HL-60/S4 (cell line): ENCODE results near the gene ICE2.
"Not testable (repeated sequence)": the region's sequence is repeated elsewhere in the genome, so short reads cannot be mapped to it uniquely, and the experiment has no call there.

Experiments
- in situ Hi-C: fragments of 300-500 bp; cut with MboI; formaldehyde crosslinking; loops from 2 replicates; pipeline ENCODE4 v1.14.3; 2022; ENCODE audit warnings: low sequenced_read_pairs

Gene ICE2

DNA sequence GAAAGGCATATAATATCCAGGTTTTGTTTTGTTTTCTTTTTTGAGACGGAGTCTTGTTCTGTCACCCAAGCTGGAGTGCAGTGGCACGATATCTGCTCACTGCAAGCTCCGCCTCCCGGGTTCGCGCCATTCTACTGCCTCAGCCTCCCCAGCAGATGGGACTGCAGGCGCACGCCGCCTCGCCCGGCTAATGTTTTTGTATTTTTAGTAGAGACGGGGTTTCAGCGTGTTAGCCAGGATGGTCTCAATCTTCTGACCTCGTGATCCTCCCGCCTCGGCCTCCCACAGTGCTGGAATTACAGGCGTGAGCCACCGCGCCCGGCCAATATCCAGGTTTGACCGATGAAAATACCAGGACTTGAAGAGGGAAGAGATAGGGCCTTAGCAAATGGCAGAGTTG is 66.1 kb downstream of the ICE2 start:
- in situ Hi-C loops: not testable (repeated sequence)

GRCh38 chr15:60411774-60412425 is 67.0 kb downstream of the ICE2 start:
- in situ Hi-C loops: no loop called here

- in situ Hi-C loops: not testable (repeated sequence)
Measured at GRCh38 chr15:60410350-60410749, 68.6 kb downstream of the ICE2 start.

DNA sequence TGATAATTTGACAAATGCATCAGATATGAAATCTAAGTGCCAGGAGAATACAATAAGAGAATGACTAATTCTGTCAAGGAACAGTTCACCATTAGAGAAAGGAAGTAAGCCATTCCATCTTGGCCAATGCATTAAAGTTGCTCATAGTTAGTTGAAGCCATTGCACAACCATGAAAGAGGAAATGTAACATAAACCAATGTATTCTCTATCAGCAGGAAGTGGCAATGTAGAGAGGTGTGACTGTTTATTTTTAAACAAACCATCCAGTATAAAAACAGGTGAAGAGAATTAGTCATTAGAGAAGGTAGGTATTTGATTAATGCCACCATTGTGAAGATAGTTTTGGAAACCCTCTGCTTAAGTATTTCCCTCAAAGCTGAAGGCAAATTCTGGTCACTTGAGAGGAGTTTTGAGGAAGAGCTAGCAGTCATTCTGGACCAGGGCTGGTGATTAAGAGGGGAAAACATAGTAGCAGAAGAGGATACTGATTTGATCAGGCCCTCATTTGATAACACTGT is 70.4 kb downstream of the ICE2 start:
- in situ Hi-C loops: no loop called here

- in situ Hi-C loops: no loop called here
Measured at GRCh38 chr15:60407415-60407805, 71.5 kb downstream of the ICE2 start.

DNA sequence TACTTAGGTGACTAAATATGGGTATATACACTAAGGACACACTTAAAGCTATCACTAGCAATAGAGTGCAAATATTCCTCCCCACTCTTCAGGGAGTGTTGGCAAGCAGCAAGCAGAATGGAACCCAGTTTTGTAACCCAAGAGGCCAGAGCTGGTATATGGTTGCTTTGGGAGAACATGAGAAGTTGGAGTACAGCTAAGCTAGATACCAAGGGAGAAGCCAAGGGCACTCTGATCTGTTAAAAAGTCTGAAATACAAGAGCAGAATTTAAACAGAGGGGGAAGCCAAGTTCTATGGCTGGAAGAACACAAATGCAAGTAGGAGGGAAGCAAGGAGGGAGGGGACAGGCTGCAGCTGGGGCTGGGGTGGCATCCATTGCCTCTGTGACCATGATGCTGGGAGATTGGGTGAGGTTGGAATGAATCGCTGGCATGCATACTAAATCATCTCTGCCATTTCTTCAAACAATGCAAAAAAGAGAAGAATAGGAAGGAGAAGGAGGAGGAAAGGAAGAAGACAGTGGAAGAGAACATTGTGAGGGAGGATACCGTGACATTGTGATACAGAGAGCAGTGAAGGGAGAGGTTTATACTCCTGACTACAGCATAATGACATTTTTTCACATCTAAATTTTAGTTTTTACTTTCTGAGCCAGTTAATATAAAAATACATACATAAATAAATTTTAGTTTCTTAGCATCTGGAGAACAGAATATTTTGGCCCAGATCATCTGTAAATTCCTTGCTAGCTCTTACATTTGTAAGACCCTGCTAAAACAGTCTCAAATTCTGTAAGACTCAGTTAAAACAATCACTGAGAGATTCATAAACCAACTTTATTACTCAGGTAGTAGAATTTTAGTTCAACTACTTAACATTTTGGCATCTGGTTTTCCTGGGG is 72.2 kb downstream of the ICE2 start:
- in situ Hi-C loops: no loop called here

- in situ Hi-C loops: no loop called here
Measured at GRCh38 chr15:60405399-60405798, 73.5 kb downstream of the ICE2 start.

DNA sequence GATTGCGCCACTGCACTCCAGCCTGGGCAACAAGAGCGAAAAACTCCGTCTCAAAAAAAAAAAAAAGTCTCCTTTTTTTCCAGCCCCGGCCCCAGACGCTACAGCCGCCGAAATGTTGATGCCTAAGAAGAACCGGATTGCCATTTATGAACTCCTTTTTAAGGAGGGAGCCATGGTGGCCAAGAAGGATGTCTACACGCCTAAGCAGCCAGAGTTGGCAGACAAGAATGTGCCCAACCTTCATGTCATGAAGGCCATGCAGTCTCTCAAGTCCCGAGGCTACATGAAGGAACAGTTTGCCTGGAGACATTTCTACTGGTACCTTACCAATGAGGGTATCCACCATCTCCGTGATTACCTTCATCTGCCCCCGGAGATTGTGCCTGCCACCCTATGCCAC is 74.6 kb downstream of the ICE2 start:
- in situ Hi-C loops: not testable (repeated sequence)

DNA sequence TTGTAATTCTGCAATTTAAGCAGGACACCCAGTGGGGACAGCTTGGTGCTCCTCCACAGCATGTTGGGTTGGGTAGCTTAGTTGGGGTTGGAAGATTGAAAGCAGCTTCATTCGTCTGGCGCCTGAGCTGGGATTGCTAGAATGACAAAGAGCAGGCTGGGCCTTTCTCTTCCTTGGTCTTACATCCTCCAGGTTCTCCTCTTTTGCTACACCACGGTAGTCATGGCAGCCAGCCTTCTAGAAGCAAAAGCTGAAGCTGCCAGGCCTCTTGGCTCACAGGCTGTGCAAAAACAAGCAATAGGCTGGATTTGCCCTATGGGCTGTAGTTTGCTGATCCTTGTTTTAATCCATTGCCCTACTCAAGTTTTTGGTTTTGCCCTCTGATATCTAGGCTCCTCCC is 78.0 kb downstream of the ICE2 start:
- in situ Hi-C loops: no loop called here

DNA sequence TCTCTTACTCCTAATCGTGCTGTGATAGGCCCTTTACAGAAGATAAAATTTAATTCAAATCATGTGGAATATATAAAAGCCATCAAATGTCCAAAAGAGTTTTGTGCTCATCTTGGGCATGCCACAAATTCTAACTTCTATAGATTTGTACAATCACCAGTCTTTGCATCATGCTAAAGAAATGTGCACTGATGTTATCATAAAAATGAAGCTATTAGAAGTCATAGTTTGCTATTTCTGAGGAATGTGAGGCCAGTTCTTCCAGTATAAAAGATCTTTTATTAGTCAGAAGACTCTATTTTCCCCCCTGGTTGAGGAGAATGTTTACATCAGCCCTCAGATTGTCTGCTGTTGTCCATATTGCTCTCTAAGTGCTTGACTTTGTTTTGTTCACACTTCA is 79.0 kb downstream of the ICE2 start:
- in situ Hi-C loops: no loop called here

DNA sequence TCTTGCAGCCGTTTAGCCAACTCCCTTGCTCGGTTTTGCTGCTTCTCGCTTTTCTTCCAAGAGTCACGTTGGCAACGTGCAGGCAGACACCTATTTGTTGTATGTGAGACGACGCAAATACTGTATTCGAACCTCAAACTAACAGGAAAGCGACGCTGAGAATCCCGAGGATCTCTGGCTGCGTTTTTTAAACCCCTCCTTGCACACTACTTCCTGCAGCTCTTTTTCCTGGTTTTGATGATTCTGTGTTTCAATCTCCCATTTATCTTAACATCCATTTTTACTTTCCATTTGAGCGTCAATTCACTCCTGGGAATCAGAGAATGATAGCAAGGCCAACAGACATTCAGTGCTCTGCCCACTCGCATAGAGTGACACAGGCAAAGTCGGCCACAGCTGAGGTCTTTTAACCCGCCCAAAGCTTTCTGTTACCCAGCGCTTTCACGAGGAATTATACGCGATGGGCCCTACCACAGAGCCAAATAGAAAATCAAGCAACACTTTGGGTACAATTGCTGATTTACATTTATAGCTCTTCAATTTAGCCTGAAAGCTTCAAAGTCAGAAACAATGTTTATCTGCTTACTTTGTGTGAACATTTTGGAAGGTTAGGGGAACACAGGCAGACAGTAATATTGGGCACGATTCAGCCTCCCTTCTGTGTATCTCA is 79.6 kb downstream of the ICE2 start:
- in situ Hi-C loops: no loop called here

- in situ Hi-C loops: no loop called here
Measured at GRCh38 chr15:60397772-60398445, 81.0 kb downstream of the ICE2 start, which contains the start of gene ANXA2. Gene ANXA2 (minus strand): TSS chr15:60397986. CDS start chr15:60386075, 11,911 bp downstream.

DNA sequence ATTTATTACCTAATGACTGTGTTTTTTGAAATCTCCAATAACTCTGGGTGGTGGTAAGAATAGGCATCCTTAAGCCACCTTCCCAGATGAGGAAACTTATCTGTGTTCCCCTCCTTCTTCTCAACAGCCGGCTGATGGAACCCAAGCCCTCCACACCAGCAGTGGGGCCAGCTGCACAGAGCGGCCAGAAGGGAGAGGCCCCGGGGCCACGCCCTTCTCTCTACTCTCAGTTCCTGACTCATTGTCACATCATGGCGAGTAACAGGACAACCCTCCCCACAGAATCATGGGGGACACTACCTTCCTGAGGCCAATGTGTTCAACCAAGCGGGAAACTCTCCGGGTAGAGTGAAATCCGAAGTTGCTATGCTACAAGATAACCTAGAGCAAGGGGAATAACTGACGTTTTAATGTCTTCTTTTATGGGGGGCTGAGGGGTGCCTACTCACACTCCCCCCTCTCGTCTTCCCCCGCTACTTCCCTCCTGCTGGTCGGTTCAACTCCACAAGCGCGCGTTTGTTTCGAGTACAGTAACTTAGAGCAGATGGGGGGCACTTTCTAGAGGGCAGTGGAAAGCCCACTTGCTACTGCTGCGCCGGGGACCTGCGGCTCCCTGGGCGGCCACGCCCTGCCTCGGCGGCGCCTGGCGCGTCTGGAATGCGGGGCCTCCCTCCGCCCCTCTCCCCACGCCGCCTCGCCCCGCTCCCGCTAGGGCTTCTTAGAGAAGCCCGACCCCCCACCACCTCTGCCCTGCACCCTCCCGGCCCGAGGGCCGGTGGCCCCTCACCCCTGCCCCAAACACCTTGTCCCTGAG is 81.8 kb downstream of the ICE2 start:
- in situ Hi-C loops: no loop called here

DNA sequence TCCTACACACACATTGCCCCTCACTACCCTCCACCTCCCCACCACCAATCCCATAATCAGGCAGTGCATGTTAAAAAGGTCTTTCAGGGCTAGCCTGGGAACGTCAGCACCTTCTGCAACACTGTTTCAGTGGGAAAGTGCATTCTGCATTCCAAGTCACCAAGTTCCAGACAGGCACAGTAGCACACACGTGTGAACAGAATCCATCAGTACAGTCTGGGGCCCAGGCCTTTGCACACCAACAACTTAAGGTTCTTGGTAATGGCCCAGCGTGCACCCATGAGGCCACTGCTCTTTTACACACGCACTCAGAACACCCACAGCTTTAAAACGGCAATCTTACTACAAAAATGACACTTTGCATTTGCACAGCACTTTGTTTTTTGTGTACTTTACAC is 82.4 kb downstream of the ICE2 start:
- in situ Hi-C loops: no loop called here

DNA sequence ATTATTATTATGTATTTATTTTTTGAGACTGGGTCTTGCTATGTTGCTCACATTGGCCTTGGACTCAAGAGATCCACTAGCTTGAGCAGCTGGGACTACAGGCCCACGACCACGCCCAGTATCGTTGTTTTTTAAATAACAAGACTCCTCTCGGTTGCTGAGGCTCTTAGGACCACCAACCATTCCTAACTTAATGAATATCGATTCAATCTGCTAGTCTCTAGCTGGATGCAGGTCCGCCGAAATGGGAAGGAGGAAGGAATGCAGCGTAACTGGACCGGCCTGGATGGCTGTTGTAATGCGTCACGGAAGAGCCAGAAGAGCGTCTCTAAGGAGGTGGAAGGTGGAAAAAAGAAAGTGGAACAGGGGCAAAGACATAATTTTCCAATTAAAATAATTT is 82.8 kb downstream of the ICE2 start:
- in situ Hi-C loops: no loop called here

DNA sequence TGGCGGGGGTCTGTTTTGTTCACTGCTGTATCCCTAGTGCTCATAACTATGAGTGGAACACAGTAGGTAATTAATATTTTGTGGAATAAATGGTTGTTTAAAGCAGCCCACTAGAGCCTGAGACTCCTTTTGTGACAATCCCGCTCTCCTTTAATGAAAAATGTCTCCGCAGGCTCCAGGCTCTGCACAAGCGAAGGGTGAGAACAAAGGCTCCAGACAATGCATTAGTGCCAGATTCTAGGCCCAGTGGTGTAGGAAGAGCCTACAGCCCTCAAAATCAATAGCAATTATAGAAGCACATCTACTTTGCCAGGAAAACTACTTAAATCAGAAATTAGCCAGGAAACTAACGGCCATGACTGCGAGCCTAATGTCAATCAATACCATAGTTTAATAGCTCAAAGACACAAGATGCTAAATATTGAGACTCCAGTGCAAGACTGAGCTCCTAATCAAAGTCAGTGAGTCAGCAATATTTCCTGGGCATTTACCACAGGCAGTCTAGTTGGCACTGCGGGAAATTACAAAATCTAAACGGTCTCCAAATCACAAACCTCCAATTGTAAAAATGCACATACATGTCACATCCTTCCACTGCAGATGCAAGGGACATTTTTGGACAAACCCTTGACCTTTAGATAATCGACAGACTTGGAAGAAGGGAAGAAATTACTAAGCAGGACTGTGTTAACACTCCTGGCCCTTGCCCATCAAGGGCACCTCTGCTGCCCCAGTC is 83.5 kb downstream of the ICE2 start:
- in situ Hi-C loops: no loop called here

- in situ Hi-C loops: no loop called here
Measured at GRCh38 chr15:60394689-60395097, 84.2 kb downstream of the ICE2 start.

DNA sequence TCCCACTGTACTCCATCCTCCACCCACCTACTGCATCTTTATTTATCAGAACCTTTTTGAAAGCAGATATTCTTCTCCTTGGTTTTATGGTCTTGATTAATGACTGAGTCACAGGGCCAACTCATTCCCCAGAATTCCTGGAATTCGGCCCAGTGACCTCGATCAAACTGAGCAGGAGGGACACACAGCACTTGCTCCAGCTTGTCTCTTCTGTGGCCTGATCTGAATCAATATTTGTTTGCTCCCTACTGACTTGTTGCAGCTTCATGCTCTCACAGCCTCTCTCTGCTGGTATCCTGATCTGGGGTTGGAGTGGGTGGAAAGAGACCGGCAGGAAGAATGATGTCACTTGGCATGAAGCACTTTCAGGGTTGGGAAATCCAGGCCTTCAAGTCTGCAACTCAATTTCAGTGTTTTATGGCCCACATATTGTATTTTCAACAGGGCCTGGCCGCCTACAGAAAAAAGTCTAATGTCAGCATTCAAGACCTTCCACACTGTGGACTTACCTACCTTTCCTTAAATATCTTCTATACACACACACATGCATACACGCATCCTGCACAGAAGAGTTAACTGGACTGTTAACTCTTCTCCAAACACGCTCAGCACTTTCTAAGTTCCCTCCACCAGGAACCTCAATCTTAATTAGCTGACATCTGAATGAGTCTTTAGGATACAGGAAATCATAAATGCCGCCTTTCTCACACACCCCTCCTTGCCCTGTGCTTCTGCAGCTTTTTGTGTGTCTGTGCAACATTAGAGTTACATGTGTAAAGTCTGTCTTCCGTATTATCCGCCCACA is 85.8 kb downstream of the ICE2 start:
- in situ Hi-C loops: no loop called here

DNA sequence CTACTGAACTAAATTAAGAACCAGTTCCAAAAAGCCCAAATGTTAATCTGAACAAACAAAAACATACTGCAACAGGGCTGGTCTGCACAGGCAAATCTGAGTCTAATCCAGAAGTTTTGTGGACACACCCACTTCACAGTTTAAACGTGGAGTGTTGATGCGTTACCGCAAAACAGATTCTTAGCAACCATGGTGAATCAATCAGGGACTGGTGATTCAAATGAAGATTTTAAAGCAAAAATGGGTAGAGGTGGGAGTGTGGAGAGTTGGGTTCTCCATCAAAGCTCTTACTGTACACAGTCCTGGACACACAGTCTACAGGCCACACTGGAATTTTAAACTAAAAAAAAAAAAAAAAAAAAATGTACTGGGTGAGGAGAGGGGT is 86.3 kb downstream of the ICE2 start:
- in situ Hi-C loops: no loop called here
